ENCODE data around the gene LASP1NB.
A peak's percentile ranks its signal among the peaks of the same experiment; 100 is the strongest.

Gene LASP1NB

DNA sequence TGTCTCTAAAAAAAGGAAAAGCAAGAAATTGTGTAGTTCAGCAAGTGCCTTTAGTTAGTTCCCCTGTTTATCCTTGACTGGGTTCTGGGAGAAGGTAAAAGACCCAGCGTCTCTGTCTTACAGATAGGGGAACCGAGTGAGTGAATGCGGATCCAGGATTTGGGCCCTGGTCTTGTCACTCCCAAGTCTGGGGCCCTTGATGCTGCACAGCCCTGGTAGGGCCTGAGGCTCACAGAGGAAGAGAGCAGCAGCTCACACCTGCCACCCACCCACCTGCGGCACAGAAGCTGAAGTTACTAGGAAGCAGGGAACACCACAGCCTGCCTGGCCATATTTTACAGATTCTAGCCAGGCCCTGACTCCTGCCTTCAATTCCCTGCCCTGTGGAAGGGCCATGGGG is 33.3 kb upstream of the LASP1NB start:
- peak in 1 of 2 donors; percentile 25 for DNase-seq
- peak overlapping the region; percentile 70 for H3K4me3 Mint-ChIP-seq

DNA sequence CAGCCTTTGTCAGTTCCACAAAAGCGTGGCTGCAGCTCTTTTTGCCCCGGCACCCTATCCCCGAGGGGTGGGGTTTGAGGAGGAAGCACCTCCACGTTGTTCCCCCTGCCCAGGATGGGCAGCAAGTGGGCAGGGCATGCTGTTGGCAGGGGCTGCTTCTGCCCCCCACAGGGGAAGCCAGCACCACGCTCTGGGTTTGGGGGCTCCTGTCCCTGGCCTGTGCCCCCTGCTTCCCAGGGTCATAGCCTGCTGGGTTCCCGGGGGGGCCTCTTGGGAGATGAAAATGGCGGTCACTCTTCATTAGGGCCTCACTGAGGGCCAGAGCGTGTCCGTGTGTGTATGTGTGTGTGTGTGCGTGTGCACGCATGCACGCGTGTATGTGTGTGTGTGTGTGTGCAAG is 32.8 kb upstream of the LASP1NB start:
- ATAC-seq (no peak), DNase-seq (no peak)
- Mint-ChIP-seq H3K27me3 (ENCODE audit: low read depth in 2 of 2) (no peaks in the 10 kb centered on the region), H3K36me3 (no peaks in the 10 kb centered on the region), H3K27ac (peak overlapping the region; percentile 90 to 92), H3K4me1 (peaks cover 76 to 87% of the 10 kb centered on the region in 2 donors), H3K9me3 (no peaks in the 10 kb centered on the region), H3K4me3 (peak overlapping the region; percentile 49)
- Histone ChIP-seq H3K4me1 (ENCODE audit: control insufficient read depth, insufficient read depth, low read length) (peaks cover 97% of the 10 kb centered on the region), H3K9me3 (ENCODE audit: control insufficient read depth, insufficient read depth, low read length) (no peaks in the 10 kb centered on the region), H3K4me3 (ENCODE audit: low read length) (no peak overlapping the region), H3K36me3 (ENCODE audit: control insufficient read depth, insufficient read depth, low read length) (peaks cover 74% of the 10 kb centered on the region), H3K27ac (ENCODE audit: low read length) (peak overlapping the region; percentile 40), H3K27me3 (ENCODE audit: control insufficient read depth, insufficient read depth, low read length) (no peaks in the 10 kb centered on the region)
- 79% methylated on average over 13 of the region's 13 CpGs for WGBS (ENCODE audit: insufficient coverage)
- TF ChIP-seq, protein P1, sequence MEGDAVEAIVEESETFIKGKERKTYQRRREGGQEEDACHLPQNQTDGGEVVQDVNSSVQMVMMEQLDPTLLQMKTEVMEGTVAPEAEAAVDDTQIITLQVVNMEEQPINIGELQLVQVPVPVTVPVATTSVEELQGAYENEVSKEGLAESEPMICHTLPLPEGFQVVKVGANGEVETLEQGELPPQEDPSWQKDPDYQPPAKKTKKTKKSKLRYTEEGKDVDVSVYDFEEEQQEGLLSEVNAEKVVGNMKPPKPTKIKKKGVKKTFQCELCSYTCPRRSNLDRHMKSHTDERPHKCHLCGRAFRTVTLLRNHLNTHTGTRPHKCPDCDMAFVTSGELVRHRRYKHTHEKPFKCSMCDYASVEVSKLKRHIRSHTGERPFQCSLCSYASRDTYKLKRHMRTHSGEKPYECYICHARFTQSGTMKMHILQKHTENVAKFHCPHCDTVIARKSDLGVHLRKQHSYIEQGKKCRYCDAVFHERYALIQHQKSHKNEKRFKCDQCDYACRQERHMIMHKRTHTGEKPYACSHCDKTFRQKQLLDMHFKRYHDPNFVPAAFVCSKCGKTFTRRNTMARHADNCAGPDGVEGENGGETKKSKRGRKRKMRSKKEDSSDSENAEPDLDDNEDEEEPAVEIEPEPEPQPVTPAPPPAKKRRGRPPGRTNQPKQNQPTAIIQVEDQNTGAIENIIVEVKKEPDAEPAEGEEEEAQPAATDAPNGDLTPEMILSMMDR (IDR thresholded peaks at IDR 0.05) = no peak
- intact Hi-C loops (cut with micrococcal nuclease) = no loop called here

More for the DNA sequence above, 33.3 kb upstream of the LASP1NB start:
- Mint-ChIP-seq H3K36me3 (no peaks in the 10 kb centered on the region), H3K9me3 (no peaks in the 10 kb centered on the region), H3K27ac (peak overlapping the region; percentile 90 to 92), H3K4me1 (peaks cover 76 to 86% of the 10 kb centered on the region in 2 donors), H3K27me3 (ENCODE audit: low read depth in 2 of 2) (no peaks in the 10 kb centered on the region)
- Histone ChIP-seq H3K9me3 (ENCODE audit: control insufficient read depth, insufficient read depth, low read length) (no peaks in the 10 kb centered on the region), H3K4me3 (ENCODE audit: low read length) (no peak overlapping the region), H3K27ac (ENCODE audit: low read length) (peak overlapping the region; percentile 40), H3K36me3 (ENCODE audit: control insufficient read depth, insufficient read depth, low read length) (peaks cover 73% of the 10 kb centered on the region), H3K4me1 (ENCODE audit: control insufficient read depth, insufficient read depth, low read length) (peaks cover 97% of the 10 kb centered on the region), H3K27me3 (ENCODE audit: control insufficient read depth, insufficient read depth, low read length) (no peaks in the 10 kb centered on the region)
- TF ChIP-seq, protein P1 (IDR thresholded peaks at IDR 0.05) = no peak
- WGBS (ENCODE audit: insufficient coverage) = 73% methylated on average over 4 of the region's 4 CpGs
- no peak for ATAC-seq
- intact Hi-C loops (cut with micrococcal nuclease) = no loop called here

DNA sequence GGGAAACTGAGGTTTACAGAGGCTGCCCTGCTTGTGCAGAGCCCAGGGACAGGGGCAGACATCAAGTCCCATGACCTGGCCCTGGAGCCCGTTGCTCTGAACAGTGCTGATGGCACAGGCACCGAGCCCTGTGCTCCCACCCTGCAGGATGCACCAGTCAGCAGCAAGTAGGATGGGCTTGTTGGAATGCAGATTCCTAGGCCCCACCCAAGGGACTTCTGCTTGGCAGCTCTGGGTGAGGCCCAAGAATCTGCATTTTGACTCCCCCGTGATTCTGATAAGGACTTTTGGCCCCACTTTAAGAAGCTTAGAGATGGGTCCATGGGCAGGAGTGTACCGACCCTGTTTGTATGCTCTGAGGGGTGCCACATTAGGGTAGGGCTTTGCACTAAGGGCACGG is 32.3 kb upstream of the LASP1NB start:
- no peaks in the 10 kb centered on the region for H3K9me3 Mint-ChIP-seq
- peak overlapping the region; percentile 70 for H3K4me3 Mint-ChIP-seq
- 45% methylated on average over 5 of the region's 5 CpGs for WGBS (ENCODE audit: insufficient coverage)
- peaks cover 97% of the 10 kb centered on the region for H3K4me1 ChIP-seq (ENCODE audit: control insufficient read depth, insufficient read depth, low read length)
- intact Hi-C loops (cut with micrococcal nuclease) = no loop called here
- TF ChIP-seq, protein P1 (IDR thresholded peaks at IDR 0.05) = no peak
- peak overlapping the region; percentile 72 for H3K27ac ChIP-seq (ENCODE audit: low read length)
- H3K27me3 Mint-ChIP-seq (ENCODE audit: low read depth in 2 of 2) = no peaks in the 10 kb centered on the region
- H3K27me3 ChIP-seq (ENCODE audit: control insufficient read depth, insufficient read depth, low read length) = no peaks in the 10 kb centered on the region
- no peak overlapping the region for H3K4me3 ChIP-seq (ENCODE audit: low read length)
- peaks cover 76 to 89% of the 10 kb centered on the region in 2 donors for H3K4me1 Mint-ChIP-seq
- DNase-seq = peak in 1 of 2 donors; percentile 26
- peak in 1 of 3 donors; percentile 10 for ATAC-seq
- no peaks in the 10 kb centered on the region for H3K36me3 Mint-ChIP-seq
- H3K9me3 ChIP-seq (ENCODE audit: control insufficient read depth, insufficient read depth, low read length) = no peaks in the 10 kb centered on the region
- peaks cover 71% of the 10 kb centered on the region for H3K36me3 ChIP-seq (ENCODE audit: control insufficient read depth, insufficient read depth, low read length)
- peak overlapping the region; percentile 90 to 92 for H3K27ac Mint-ChIP-seq

DNA sequence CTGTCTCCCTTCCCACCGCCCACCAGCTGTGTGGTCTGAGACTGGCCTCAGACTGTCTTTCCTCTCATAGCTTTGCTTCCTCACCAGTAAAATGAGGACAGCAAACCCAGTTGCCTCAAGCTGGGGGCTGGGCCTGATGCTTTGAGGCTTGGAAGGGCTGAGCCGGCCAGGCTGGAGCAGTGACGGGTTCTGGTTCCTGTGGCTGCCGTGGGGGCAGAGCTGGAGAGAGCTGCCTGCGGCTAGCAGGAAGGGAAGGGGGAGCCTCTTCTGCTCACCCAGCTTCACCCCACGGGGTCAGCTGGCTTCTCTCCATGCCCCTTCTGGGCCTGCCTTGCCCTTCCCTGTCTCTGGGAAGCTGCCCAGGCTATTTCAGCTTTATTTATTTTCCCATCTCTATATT is 31.8 kb upstream of the LASP1NB start:
- Mint-ChIP-seq H3K9me3 (no peaks in the 10 kb centered on the region), H3K27ac (peak overlapping the region; percentile 90 to 92), H3K4me1 (peaks cover 77 to 90% of the 10 kb centered on the region in 2 donors), H3K27me3 (ENCODE audit: low read depth in 2 of 2) (no peaks in the 10 kb centered on the region), H3K36me3 (no peaks in the 10 kb centered on the region), H3K4me3 (peak overlapping the region; percentile 70)
- intact Hi-C loops (cut with micrococcal nuclease) = no loop called here
- H3K9me3 ChIP-seq (ENCODE audit: control insufficient read depth, insufficient read depth, low read length) = no peaks in the 10 kb centered on the region
- DNase-seq = peak; percentile 59 to 61
- ATAC-seq = peak; percentile 69 to 87 (median 76)
- H3K4me1 ChIP-seq (ENCODE audit: control insufficient read depth, insufficient read depth, low read length) = peaks cover 100% of the 10 kb centered on the region
- H3K27me3 ChIP-seq (ENCODE audit: control insufficient read depth, insufficient read depth, low read length) = no peaks in the 10 kb centered on the region
- TF ChIP-seq, protein P1 (IDR thresholded peaks at IDR 0.05) = no peak
- peaks cover 71% of the 10 kb centered on the region for H3K36me3 ChIP-seq (ENCODE audit: control insufficient read depth, insufficient read depth, low read length)
- 13% methylated on average over 6 of the region's 6 CpGs for WGBS (ENCODE audit: insufficient coverage)
- H3K4me3 ChIP-seq (ENCODE audit: low read length) = no peak overlapping the region
- H3K27ac ChIP-seq (ENCODE audit: low read length) = peak overlapping the region; percentile 72

All from natural killer cell (primary cell).